Activated naive CD8-positive, alpha-beta T cell treated with anti-CD3 and anti-CD28 coated beads for 36 hours (primary cell): ENCODE data around the gene ATG12. TPM values are rescaled to one million over a fixed set of nuclear protein-coding genes. Genes with fewer than 3 reads are reported as not detected.
"Not testable (repeated sequence)": the region's sequence is repeated elsewhere in the genome, so short reads cannot be mapped to it uniquely, and the experiment has no call there.

Experiments used
- DNase-seq: peaks from one replicate; pipeline ENCODE4 v3.0.0; 2021
- H3K27ac Mint-ChIP-seq: one replicate; pipeline ENCODE4 v1.8.0; 2022; ENCODE audit warnings: mild to moderate bottlenecking, moderate library complexity, mixed read lengths
- H3K27me3 Mint-ChIP-seq: one replicate; pipeline ENCODE4 v1.8.0; 2022; ENCODE audit warnings: mild to moderate bottlenecking, mixed read lengths
- H3K36me3 Mint-ChIP-seq: one replicate; pipeline ENCODE4 v1.8.0; 2021; ENCODE audit warnings: mild to moderate bottlenecking, mixed read lengths
- H3K4me1 Mint-ChIP-seq: one replicate; pipeline ENCODE4 v1.8.0; 2021; ENCODE audit warnings: mixed read lengths
- H3K4me3 Mint-ChIP-seq: one replicate; pipeline ENCODE4 v1.8.0; 2022; ENCODE audit warnings: mild to moderate bottlenecking, moderate library complexity, mixed read lengths
- H3K9me3 Mint-ChIP-seq: one replicate; pipeline ENCODE4 v1.8.0; 2022; ENCODE audit warnings: mixed read lengths
- total RNA-seq, 2 experiments: library from RNA; stranded (reverse); gene quantifications; one replicate each; pipeline ENCODE4 v1.2.3, GENCODE V29; 2021

Gene ATG12
- total RNA-seq, result 10 to 100 TPM; 33.4 to 36.4 TPM

- peak within 1 kb of the TSS; percentile 100 for H3K27ac Mint-ChIP-seq
- H3K9me3 Mint-ChIP-seq, result no peaks in the 10 kb centered on the region
- no peaks in the 10 kb centered on the region for H3K27me3 Mint-ChIP-seq
- H3K4me1 Mint-ChIP-seq, result peaks cover 48% of the 10 kb centered on the region
- peaks cover 9% of the 10 kb centered on the region for H3K36me3 Mint-ChIP-seq
- peak; percentile 91 for DNase-seq
- peak within 1 kb of the TSS; percentile 95 for H3K4me3 Mint-ChIP-seq
These were observed at the start of gene ATG12, which contains the start of gene AP3S1 for GRCh38 chr5:115841382-115842088. ATG12 (minus strand) TSS chr5:115841565; CDS start chr5:115841552, 13 bp downstream. AP3S1 (plus strand) TSS chr5:115841935; CDS start chr5:115842038, 103 bp downstream.

- Mint-ChIP-seq H3K9me3 (no peaks in the 10 kb centered on the region), H3K4me1 (no peaks in the 10 kb centered on the region), H3K4me3 (no peak overlapping the region), H3K27me3 (no peaks in the 10 kb centered on the region), H3K36me3 (peaks cover 7% of the 10 kb centered on the region), H3K27ac (no peak overlapping the region)
- DNase-seq, result no peak
These were observed 46.7 kb upstream of the ATG12 start for GRCh38 chr5:115888027-115888426.

- not testable (repeated sequence) for H3K4me3 Mint-ChIP-seq, H3K9me3 Mint-ChIP-seq, H3K27ac Mint-ChIP-seq, DNase-seq, H3K27me3 Mint-ChIP-seq, H3K4me1 Mint-ChIP-seq
- peaks cover 29% of the 10 kb centered on the region for H3K36me3 Mint-ChIP-seq
These were observed 43.8 kb upstream of the ATG12 start for GRCh38 chr5:115885208-115885607.

GRCh38 chr5:115884704-115885103 is 43.3 kb upstream of the ATG12 start:
- DNase-seq, result no peak
- Mint-ChIP-seq H3K27ac (no peak overlapping the region), H3K9me3 (peaks cover 10% of the 10 kb centered on the region), H3K4me1 (peaks cover 3% of the 10 kb centered on the region), H3K36me3 (peaks cover 34% of the 10 kb centered on the region), H3K27me3 (no peaks in the 10 kb centered on the region), H3K4me3 (no peak overlapping the region)

- peaks cover 16% of the 10 kb centered on the region for H3K9me3 Mint-ChIP-seq
- DNase-seq, H3K4me3 Mint-ChIP-seq, H3K4me1 Mint-ChIP-seq, H3K27ac Mint-ChIP-seq, H3K27me3 Mint-ChIP-seq: not testable (repeated sequence)
- H3K36me3 Mint-ChIP-seq, result peaks cover 53% of the 10 kb centered on the region
These were observed 41.1 kb upstream of the ATG12 start for GRCh38 chr5:115882434-115882833.

GRCh38 chr5:115877342-115877741 is 36.0 kb upstream of the ATG12 start:
- not testable (repeated sequence) for H3K4me3 Mint-ChIP-seq, H3K27ac Mint-ChIP-seq, DNase-seq, H3K4me1 Mint-ChIP-seq, H3K27me3 Mint-ChIP-seq
- Mint-ChIP-seq H3K36me3 (peaks cover 60% of the 10 kb centered on the region), H3K9me3 (peaks cover 18% of the 10 kb centered on the region)

GRCh38 chr5:115875447-115875846 is 34.1 kb upstream of the ATG12 start:
- H3K4me1 Mint-ChIP-seq, result peaks cover 6% of the 10 kb centered on the region
- H3K27me3 Mint-ChIP-seq, result no peaks in the 10 kb centered on the region
- DNase-seq, result no peak
- peaks cover 12% of the 10 kb centered on the region for H3K9me3 Mint-ChIP-seq
- no peak overlapping the region for H3K4me3 Mint-ChIP-seq
- H3K36me3 Mint-ChIP-seq, result peaks cover 51% of the 10 kb centered on the region
- H3K27ac Mint-ChIP-seq, result no peak overlapping the region

- H3K27ac Mint-ChIP-seq, result no peak overlapping the region
- H3K4me3 Mint-ChIP-seq, result no peak overlapping the region
- H3K4me1 Mint-ChIP-seq, result peaks cover 5% of the 10 kb centered on the region
- no peaks in the 10 kb centered on the region for H3K27me3 Mint-ChIP-seq
- peaks cover 36% of the 10 kb centered on the region for H3K36me3 Mint-ChIP-seq
- H3K9me3 Mint-ChIP-seq, result peaks cover 9% of the 10 kb centered on the region
- DNase-seq, result no peak
These were observed 32.0 kb upstream of the ATG12 start for GRCh38 chr5:115873392-115873791.

GRCh38 chr5:115872447-115872846 is 31.1 kb upstream of the ATG12 start:
- Mint-ChIP-seq H3K4me1 (peaks cover 6% of the 10 kb centered on the region), H3K27ac (no peak overlapping the region), H3K4me3 (no peak overlapping the region), H3K36me3 (peaks cover 28% of the 10 kb centered on the region), H3K27me3 (no peaks in the 10 kb centered on the region), H3K9me3 (peaks cover 2% of the 10 kb centered on the region)
- DNase-seq, result no peak

- Mint-ChIP-seq H3K9me3 (no peaks in the 10 kb centered on the region), H3K36me3 (peaks cover 17% of the 10 kb centered on the region), H3K4me3 (no peak overlapping the region), H3K4me1 (peaks cover 6% of the 10 kb centered on the region), H3K27me3 (no peaks in the 10 kb centered on the region), H3K27ac (no peak overlapping the region)
- no peak for DNase-seq
These were observed 28.0 kb upstream of the ATG12 start for GRCh38 chr5:115869256-115869795.

- peaks cover 17% of the 10 kb centered on the region for H3K4me1 Mint-ChIP-seq
- H3K36me3 Mint-ChIP-seq, result peaks cover 5% of the 10 kb centered on the region
- H3K27me3 Mint-ChIP-seq, result no peaks in the 10 kb centered on the region
- H3K9me3 Mint-ChIP-seq, result no peaks in the 10 kb centered on the region
- no peak overlapping the region for H3K4me3 Mint-ChIP-seq
- no peak for DNase-seq
- H3K27ac Mint-ChIP-seq, result no peak overlapping the region
These were observed 18.0 kb upstream of the ATG12 start for GRCh38 chr5:115859378-115859777.

GRCh38 chr5:115858396-115858795 is 17.0 kb upstream of the ATG12 start:
- Mint-ChIP-seq H3K4me1 (peaks cover 17% of the 10 kb centered on the region), H3K27me3 (no peaks in the 10 kb centered on the region), H3K4me3 (no peak overlapping the region), H3K36me3 (peaks cover 12% of the 10 kb centered on the region), H3K27ac (no peak overlapping the region), H3K9me3 (peaks cover 8% of the 10 kb centered on the region)
- DNase-seq, result no peak

GRCh38 chr5:115857626-115858349 is 16.4 kb upstream of the ATG12 start:
- H3K36me3 Mint-ChIP-seq, result peaks cover 17% of the 10 kb centered on the region
- no peak overlapping the region for H3K27ac Mint-ChIP-seq
- DNase-seq, result no peak
- H3K27me3 Mint-ChIP-seq, result no peaks in the 10 kb centered on the region
- H3K4me3 Mint-ChIP-seq, result no peak overlapping the region
- H3K9me3 Mint-ChIP-seq, result peaks cover 10% of the 10 kb centered on the region
- H3K4me1 Mint-ChIP-seq, result peaks cover 17% of the 10 kb centered on the region

- peaks cover 17% of the 10 kb centered on the region for H3K36me3 Mint-ChIP-seq
- H3K27ac Mint-ChIP-seq, result no peak overlapping the region
- DNase-seq, result no peak
- H3K4me3 Mint-ChIP-seq, result no peak overlapping the region
- H3K9me3 Mint-ChIP-seq, result peaks cover 10% of the 10 kb centered on the region
- H3K27me3 Mint-ChIP-seq, result no peaks in the 10 kb centered on the region
- peaks cover 20% of the 10 kb centered on the region for H3K4me1 Mint-ChIP-seq
These were observed 15.7 kb upstream of the ATG12 start for GRCh38 chr5:115857057-115857479.

GRCh38 chr5:115855959-115856358 is 14.6 kb upstream of the ATG12 start:
- peaks cover 14% of the 10 kb centered on the region for H3K36me3 Mint-ChIP-seq
- peaks cover 10% of the 10 kb centered on the region for H3K9me3 Mint-ChIP-seq
- no peaks in the 10 kb centered on the region for H3K27me3 Mint-ChIP-seq
- DNase-seq, result no peak
- H3K4me3 Mint-ChIP-seq, result no peak overlapping the region
- H3K27ac Mint-ChIP-seq, result no peak overlapping the region
- H3K4me1 Mint-ChIP-seq, result peaks cover 26% of the 10 kb centered on the region
